ENCODE measurements around the gene CDC73. TPM values are rescaled to one million over a fixed set of nuclear protein-coding genes. Genes with fewer than 3 reads are reported as not detected.

CDC73 gene
- polyA plus RNA-seq (2013, experiment 1 of 2): 29.5 TPM
- polyA plus RNA-seq (2013, experiment 2 of 2): 27.2 TPM

- 0 to 1% methylated on average over 65 to 71 of the region's 85 CpGs for WGBS, 2 experiments (ENCODE audit: insufficient coverage in 2 of 2)
- peaks cover 15% of the 10 kb centered on the region for H3K36me3 ChIP-seq (ENCODE audit: control insufficient read depth, insufficient read depth, low read length)
These were observed at the start of gene CDC73 for GRCh38 chr1:193121616-193122593. Gene CDC73 (plus strand): TSS chr1:193122031. CDS start chr1:193122201, 170 bp downstream.

GRCh38 chr1:193077991-193078390 lies 43.8 kb upstream of the CDC73 start:
- Histone ChIP-seq H3K4me3 (ENCODE audit: extremely low read depth, insufficient read depth, low read length, poor library complexity, severe bottlenecking) (no peak overlapping the region), H3K9me3 (ENCODE audit: control insufficient read depth, low read length) (no peaks in the 10 kb centered on the region), H3K4me1 (ENCODE audit: control insufficient read depth, insufficient read depth, low read length, poor library complexity, severe bottlenecking) (no peaks in the 10 kb centered on the region), H3K27ac (ENCODE audit: low read depth, low read length, severe bottlenecking) (no peak overlapping the region), H3K36me3 (ENCODE audit: control insufficient read depth, insufficient read depth, low read length) (peaks cover 41% of the 10 kb centered on the region)

More at GRCh38 chr1:193121616-193122593, at the start of gene CDC73:
- Histone ChIP-seq H3K9me3 (ENCODE audit: control insufficient read depth, low read length) (no peaks in the 10 kb centered on the region), H3K27ac (ENCODE audit: low read depth, low read length, severe bottlenecking) (peak within 1 kb of the TSS; percentile 96), H3K4me3 (ENCODE audit: extremely low read depth, insufficient read depth, low read length, poor library complexity, severe bottlenecking) (peak within 1 kb of the TSS; percentile 83), H3K4me1 (ENCODE audit: control insufficient read depth, insufficient read depth, low read length, poor library complexity, severe bottlenecking) (no peaks in the 10 kb centered on the region)

- H3K9me3 ChIP-seq (ENCODE audit: control insufficient read depth, low read length): no peaks in the 10 kb centered on the region
- peaks cover 46% of the 10 kb centered on the region for H3K36me3 ChIP-seq (ENCODE audit: control insufficient read depth, insufficient read depth, low read length)
- no peak overlapping the region for H3K27ac ChIP-seq (ENCODE audit: low read depth, low read length, severe bottlenecking)
- H3K4me3 ChIP-seq (ENCODE audit: extremely low read depth, insufficient read depth, low read length, poor library complexity, severe bottlenecking): no peak overlapping the region
- no peaks in the 10 kb centered on the region for H3K4me1 ChIP-seq (ENCODE audit: control insufficient read depth, insufficient read depth, low read length, poor library complexity, severe bottlenecking)
- WGBS, 2 experiments (ENCODE audit: insufficient coverage in 2 of 2): 83 to 100% methylated on average over 2 of the region's 3 CpGs
These were observed 42.6 kb upstream of the CDC73 start for GRCh38 chr1:193079187-193079586.

- H3K36me3 ChIP-seq (ENCODE audit: control insufficient read depth, insufficient read depth, low read length): peaks cover 45% of the 10 kb centered on the region
- WGBS, 2 experiments (ENCODE audit: insufficient coverage in 2 of 2): 86 to 92% methylated on average over 4 of the region's 6 CpGs
These were observed 38.3 kb upstream of the CDC73 start for GRCh38 chr1:193083365-193084088.

GRCh38 chr1:193085263-193085662 lies 36.6 kb upstream of the CDC73 start:
- no CpG with 5 or more reads among the region's 1 CpG for WGBS, 2 experiments (ENCODE audit: insufficient coverage in 2 of 2)
- Histone ChIP-seq H3K9me3 (ENCODE audit: control insufficient read depth, low read length) (no peaks in the 10 kb centered on the region), H3K4me1 (ENCODE audit: control insufficient read depth, insufficient read depth, low read length, poor library complexity, severe bottlenecking) (no peaks in the 10 kb centered on the region), H3K27ac (ENCODE audit: low read depth, low read length, severe bottlenecking) (no peak overlapping the region), H3K36me3 (ENCODE audit: control insufficient read depth, insufficient read depth, low read length) (peaks cover 33% of the 10 kb centered on the region), H3K4me3 (ENCODE audit: extremely low read depth, insufficient read depth, low read length, poor library complexity, severe bottlenecking) (no peak overlapping the region)

More at GRCh38 chr1:193083365-193084088, 38.3 kb upstream of the CDC73 start:
- Histone ChIP-seq H3K9me3 (ENCODE audit: control insufficient read depth, low read length) (no peaks in the 10 kb centered on the region), H3K27ac (ENCODE audit: low read depth, low read length, severe bottlenecking) (no peak overlapping the region), H3K4me3 (ENCODE audit: extremely low read depth, insufficient read depth, low read length, poor library complexity, severe bottlenecking) (no peak overlapping the region), H3K4me1 (ENCODE audit: control insufficient read depth, insufficient read depth, low read length, poor library complexity, severe bottlenecking) (no peaks in the 10 kb centered on the region)

GRCh38 chr1:193086342-193086741 lies 35.5 kb upstream of the CDC73 start:
- Histone ChIP-seq H3K9me3 (ENCODE audit: control insufficient read depth, low read length) (no peaks in the 10 kb centered on the region), H3K36me3 (ENCODE audit: control insufficient read depth, insufficient read depth, low read length) (peaks cover 30% of the 10 kb centered on the region), H3K27ac (ENCODE audit: low read depth, low read length, severe bottlenecking) (no peak overlapping the region), H3K4me3 (ENCODE audit: extremely low read depth, insufficient read depth, low read length, poor library complexity, severe bottlenecking) (no peak overlapping the region), H3K4me1 (ENCODE audit: control insufficient read depth, insufficient read depth, low read length, poor library complexity, severe bottlenecking) (no peaks in the 10 kb centered on the region)
- WGBS, 2 experiments (ENCODE audit: insufficient coverage in 2 of 2): no CpG with 5 or more reads among the region's 3 CpGs

- no peaks in the 10 kb centered on the region for H3K9me3 ChIP-seq (ENCODE audit: control insufficient read depth, low read length)
- no peak overlapping the region for H3K4me3 ChIP-seq (ENCODE audit: extremely low read depth, insufficient read depth, low read length, poor library complexity, severe bottlenecking)
- H3K36me3 ChIP-seq (ENCODE audit: control insufficient read depth, insufficient read depth, low read length): peaks cover 23% of the 10 kb centered on the region
- WGBS, 2 experiments (ENCODE audit: insufficient coverage in 2 of 2): 100% methylated on average over 1 of the region's 3 CpGs; no CpG with 5 or more reads in 1 of the 2 experiments
- no peak overlapping the region for H3K27ac ChIP-seq (ENCODE audit: low read depth, low read length, severe bottlenecking)
- H3K4me1 ChIP-seq (ENCODE audit: control insufficient read depth, insufficient read depth, low read length, poor library complexity, severe bottlenecking): no peaks in the 10 kb centered on the region
These were observed 33.9 kb upstream of the CDC73 start for GRCh38 chr1:193087893-193088292.

GRCh38 chr1:193090865-193091264 lies 31.0 kb upstream of the CDC73 start:
- H3K4me3 ChIP-seq (ENCODE audit: extremely low read depth, insufficient read depth, low read length, poor library complexity, severe bottlenecking): no peak overlapping the region
- peaks cover 30% of the 10 kb centered on the region for H3K36me3 ChIP-seq (ENCODE audit: control insufficient read depth, insufficient read depth, low read length)
- no CpG with 5 or more reads among the region's 1 CpG for WGBS, 2 experiments (ENCODE audit: insufficient coverage in 2 of 2)
- no peaks in the 10 kb centered on the region for H3K4me1 ChIP-seq (ENCODE audit: control insufficient read depth, insufficient read depth, low read length, poor library complexity, severe bottlenecking)
- H3K9me3 ChIP-seq (ENCODE audit: control insufficient read depth, low read length): no peaks in the 10 kb centered on the region
- H3K27ac ChIP-seq (ENCODE audit: low read depth, low read length, severe bottlenecking): no peak overlapping the region

- Histone ChIP-seq H3K9me3 (ENCODE audit: control insufficient read depth, low read length) (no peaks in the 10 kb centered on the region), H3K36me3 (ENCODE audit: control insufficient read depth, insufficient read depth, low read length) (peaks cover 46% of the 10 kb centered on the region), H3K4me1 (ENCODE audit: control insufficient read depth, insufficient read depth, low read length, poor library complexity, severe bottlenecking) (no peaks in the 10 kb centered on the region), H3K4me3 (ENCODE audit: extremely low read depth, insufficient read depth, low read length, poor library complexity, severe bottlenecking) (no peak overlapping the region), H3K27ac (ENCODE audit: low read depth, low read length, severe bottlenecking) (no peak overlapping the region)
- 92 to 97% methylated on average over 8 to 10 of the region's 11 CpGs for WGBS, 2 experiments (ENCODE audit: insufficient coverage in 2 of 2)
These were observed 27.7 kb upstream of the CDC73 start for GRCh38 chr1:193094112-193094511.

GRCh38 chr1:193102662-193103061 lies 19.2 kb upstream of the CDC73 start:
- 80 to 93% methylated on average over 1 to 2 of the region's 5 CpGs for WGBS, 2 experiments (ENCODE audit: insufficient coverage in 2 of 2)
- Histone ChIP-seq H3K4me3 (ENCODE audit: extremely low read depth, insufficient read depth, low read length, poor library complexity, severe bottlenecking) (no peak overlapping the region), H3K4me1 (ENCODE audit: control insufficient read depth, insufficient read depth, low read length, poor library complexity, severe bottlenecking) (no peaks in the 10 kb centered on the region)

More at GRCh38 chr1:193102662-193103061, 19.2 kb upstream of the CDC73 start:
- Histone ChIP-seq H3K36me3 (ENCODE audit: control insufficient read depth, insufficient read depth, low read length) (peaks cover 43% of the 10 kb centered on the region), H3K27ac (ENCODE audit: low read depth, low read length, severe bottlenecking) (no peak overlapping the region), H3K9me3 (ENCODE audit: control insufficient read depth, low read length) (no peaks in the 10 kb centered on the region)

Measured in mesodermal cell (in vitro differentiated cells).